Adipose tissue (tissue), 3 donors: ENCODE data around the gene HPF1. TPM values are rescaled to one million over a fixed set of nuclear protein-coding genes. Genes with fewer than 3 reads are reported as not detected.

Experiments
- polyA plus RNA-seq, 3 donors: library from polyadenylated mRNA; stranded (reverse); fragments of 200-250 nt; gene quantifications; one replicate each; pipeline ENCODE4 v1.2.3, GENCODE V29; 2013
- donor health status: healthy with polysubstance abuse.
- donor health status: Bipolar disorder and iron deficiency.
- donor health status: healthy.

Gene HPF1
- polyA plus RNA-seq, 3 donors: 10.4 to 24.6 (median 16.3) TPM

Other genes with a start within 250 kb of the HPF1 start
- 10 to 100 TPM in 1 of 3 donors, 1 to 10 TPM in 2; 2.1 to 10.0 (median 3.9) TPM for gene NEK1, start 145.4 kb downstream of the HPF1 start, polyA plus RNA-seq
- 10 to 100 TPM in 2 of 3 donors, 1 to 10 TPM in 1; 6.1 to 12.7 (median 12.7) TPM for gene CLCN3, start 137.4 kb downstream of the HPF1 start, polyA plus RNA-seq